GM11168 (cell line): ENCODE measurements around the gene WDR70.

ENCODE experiments used
- in situ Hi-C: fragments of 300-500 bp; cut with MboI; formaldehyde crosslinking; loops from one replicate; pipeline ENCODE4 v1.12.0; 2022; ENCODE audit warnings: low sequenced_read_pairs; ENCODE audit not compliant: unreplicated experiment

The WDR70 gene

DNA sequence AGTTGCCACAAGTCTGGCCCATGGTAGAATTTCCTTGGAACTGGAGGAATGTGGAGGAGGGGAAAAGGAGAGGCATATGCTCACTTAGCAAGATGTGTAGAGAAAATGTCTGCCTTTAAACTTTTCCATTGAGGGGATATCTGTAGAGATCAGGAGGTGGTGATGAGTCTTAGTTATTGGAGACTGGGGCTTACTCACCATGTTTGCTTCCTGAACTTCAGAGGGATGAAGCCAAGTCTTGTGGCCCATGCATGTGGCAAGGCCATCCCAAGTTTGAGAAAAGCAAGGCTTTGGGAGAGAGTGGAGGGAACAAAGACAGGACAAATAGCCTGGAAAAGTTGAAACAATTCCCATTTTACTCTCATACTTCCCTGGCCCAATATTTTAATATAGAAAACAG is 336.2 kb downstream of the WDR70 start:
- in situ Hi-C loops = no loop called here

DNA sequence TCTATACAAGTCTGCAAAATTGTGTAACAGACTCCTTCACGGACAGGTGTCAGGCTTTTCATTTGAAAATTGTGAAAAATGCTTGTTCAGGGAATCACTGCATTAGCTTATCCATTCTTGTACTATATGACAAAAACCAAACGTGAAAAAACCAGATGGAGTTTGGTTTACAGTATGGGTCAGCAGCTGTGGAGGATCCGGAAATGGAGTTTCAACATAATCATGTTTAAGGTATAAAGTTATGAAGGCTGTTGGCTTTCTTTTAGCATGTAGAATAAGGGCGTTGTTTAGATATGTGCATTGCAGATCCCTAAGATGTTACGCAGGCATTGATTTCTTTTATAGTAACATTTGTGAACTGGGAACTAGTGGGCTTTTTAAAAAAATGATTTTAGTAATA is 336.9 kb downstream of the WDR70 start:
- in situ Hi-C loops = no loop called here

DNA sequence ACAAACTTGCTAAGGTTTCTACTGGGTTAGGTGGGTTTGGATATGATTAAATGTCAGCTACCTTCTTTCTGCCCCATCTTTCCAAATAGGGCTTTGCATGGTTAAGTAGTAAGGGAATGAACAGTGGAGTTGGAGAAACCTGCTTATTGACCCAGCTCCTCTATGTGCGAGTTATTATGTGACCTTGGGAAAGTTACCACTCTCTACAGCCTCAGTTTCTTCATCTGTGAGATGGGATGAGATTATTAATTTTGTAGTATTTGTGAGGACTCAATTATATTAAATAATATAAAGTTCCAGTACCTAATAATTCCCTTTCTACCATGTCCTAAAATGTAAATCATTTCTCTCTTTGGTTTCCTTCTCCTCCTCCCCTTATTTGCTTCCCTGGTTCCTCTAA is 337.3 kb downstream of the WDR70 start:
- in situ Hi-C loops = no loop called here

- in situ Hi-C loops = no loop called here
Observed at GRCh38 chr5:37717276-37717612, 338.1 kb downstream of the WDR70 start.

- in situ Hi-C loops = no loop called here
Observed at GRCh38 chr5:37717613-37718431, 338.7 kb downstream of the WDR70 start.

- in situ Hi-C loops = no loop called here
Observed at GRCh38 chr5:37720550-37720952, 341.4 kb downstream of the WDR70 start.

DNA sequence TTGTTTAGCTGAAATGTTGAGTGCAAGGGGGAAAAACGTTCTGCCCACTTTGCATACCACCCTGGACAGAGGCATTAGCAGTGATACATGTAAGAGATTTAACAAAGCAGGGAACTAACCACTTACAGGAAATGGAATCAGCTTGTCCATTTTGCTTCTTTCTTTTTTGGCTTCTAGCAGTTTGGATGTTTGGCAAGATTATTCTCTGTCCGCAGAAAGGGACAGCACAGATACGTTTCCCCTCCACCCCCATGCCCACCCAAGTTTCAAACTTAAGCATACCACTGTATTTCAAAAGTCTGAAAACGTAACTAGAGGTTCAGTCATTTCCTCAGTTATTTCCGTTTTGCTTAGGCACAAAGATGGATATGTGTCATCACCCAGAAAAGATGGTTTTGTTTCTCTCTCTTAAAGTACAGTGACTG is 342.3 kb downstream of the WDR70 start:
- in situ Hi-C loops = no loop called here

GRCh38 chr5:37722236-37723161 is 343.4 kb downstream of the WDR70 start:
- in situ Hi-C loops = no loop called here

DNA sequence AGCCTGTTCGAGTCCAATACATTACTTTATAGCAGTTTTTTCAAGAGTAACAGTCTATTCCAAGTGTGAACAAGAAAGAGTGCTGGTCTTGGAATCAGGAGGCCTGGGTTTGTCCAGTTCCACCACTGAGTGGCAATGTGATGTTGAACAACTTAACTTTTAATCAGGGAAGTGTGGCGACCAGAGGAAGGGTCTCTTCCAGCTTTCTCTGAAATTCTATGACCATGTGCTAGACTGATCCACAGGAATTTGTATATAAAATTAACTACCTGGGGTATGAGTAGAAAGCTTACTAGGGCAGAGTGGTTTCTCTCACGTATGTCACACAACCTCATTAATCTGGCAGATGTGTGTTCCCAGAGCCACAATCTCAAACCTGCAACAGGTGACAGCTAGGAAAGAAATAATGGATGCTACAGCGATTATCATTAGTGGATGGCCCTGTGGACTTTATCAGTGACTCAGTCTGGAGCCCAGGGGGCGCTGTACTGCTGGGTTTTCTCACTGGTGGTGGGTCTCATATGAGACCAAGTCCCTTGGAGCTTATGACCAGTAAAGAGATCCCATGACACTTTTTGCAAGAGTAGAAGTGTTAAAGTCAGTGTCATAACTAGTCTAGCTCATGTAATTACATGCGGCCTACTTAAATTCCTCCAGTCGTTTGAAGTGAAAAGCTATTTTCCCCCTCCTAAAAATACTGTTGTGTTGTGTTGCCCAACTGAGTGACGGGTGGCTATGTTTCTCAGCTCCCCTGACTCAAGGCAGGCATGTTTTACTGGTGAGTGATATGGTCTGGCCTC is 344.2 kb downstream of the WDR70 start:
- in situ Hi-C loops = no loop called here

- in situ Hi-C loops = no loop called here
Observed at GRCh38 chr5:37724395-37725125, 345.4 kb downstream of the WDR70 start.

- in situ Hi-C loops = no loop called here
Observed at GRCh38 chr5:37725185-37725584, 346.1 kb downstream of the WDR70 start.

DNA sequence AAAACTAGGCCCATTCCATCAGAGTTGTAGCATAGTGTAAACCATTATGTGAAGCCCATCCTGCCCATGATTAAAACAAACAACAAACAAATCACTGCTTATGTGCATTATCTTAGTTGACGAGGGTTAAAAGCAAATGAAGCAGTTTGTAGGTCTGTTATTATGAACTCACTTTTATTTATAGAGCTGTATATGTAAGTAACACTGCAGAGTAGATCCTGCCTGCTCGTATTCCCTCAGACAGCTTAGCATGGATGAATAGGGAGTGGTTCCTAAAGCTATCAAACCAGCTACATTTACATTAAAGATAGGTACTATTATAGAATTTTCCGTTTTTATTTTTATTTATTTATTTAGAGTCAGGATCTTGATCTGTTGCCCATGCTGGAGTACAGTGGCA is 348.1 kb downstream of the WDR70 start:
- in situ Hi-C loops = no loop called here

- in situ Hi-C loops = no loop called here
Observed at GRCh38 chr5:37730896-37731455, 351.9 kb downstream of the WDR70 start.

DNA sequence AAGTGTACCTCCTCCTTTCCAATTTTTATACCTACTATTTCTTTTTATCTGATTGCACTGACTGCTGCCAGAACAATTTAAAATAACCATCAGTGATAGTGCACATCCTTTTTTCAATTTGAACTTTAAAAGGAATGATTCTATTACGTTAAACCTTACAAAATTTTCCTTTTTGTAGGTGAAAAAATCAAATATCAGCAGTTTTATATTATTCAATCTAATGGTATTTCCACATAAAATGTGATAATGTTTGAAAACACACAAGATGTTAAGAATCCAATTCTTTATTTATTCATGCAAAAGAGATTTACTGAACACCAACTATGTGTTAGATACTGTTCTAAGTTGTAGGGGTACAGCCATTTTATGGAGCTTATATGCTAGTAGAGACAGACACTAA is 355.0 kb downstream of the WDR70 start:
- in situ Hi-C loops = no loop called here

DNA sequence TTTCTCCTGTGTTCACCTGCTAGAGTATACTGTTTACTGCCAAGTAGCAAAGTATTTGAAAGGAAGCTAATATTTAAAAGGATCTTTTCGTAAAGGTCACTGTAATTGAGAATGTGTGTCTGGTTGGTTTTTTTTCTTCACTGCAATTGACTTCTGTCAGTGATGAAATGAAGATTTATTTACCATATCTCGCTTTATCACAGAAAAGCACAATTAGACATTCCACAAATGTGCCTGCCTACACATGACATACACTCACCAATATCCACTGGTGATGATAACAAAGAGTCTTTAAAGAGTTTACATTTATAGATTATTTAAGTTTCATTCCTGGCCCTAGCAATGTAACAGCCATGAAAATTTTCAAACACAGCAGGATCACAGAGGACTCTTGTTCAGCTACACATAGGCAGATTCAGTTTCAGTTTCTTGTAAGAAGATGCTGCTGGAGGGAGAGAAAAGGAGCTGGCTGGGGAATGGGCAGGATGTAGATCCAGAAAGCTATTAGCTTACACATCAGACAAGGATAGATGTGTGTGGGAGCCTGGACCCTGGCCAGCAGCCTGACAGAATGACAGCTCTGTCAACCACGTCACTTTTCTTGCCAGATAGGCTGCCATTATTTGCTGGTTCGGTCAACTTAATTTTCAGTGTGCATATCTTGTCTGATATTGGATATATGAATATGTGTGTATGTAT is 356.7 kb downstream of the WDR70 start:
- in situ Hi-C loops = no loop called here

- in situ Hi-C loops = no loop called here
Observed at GRCh38 chr5:37736397-37736796, 357.3 kb downstream of the WDR70 start.

DNA sequence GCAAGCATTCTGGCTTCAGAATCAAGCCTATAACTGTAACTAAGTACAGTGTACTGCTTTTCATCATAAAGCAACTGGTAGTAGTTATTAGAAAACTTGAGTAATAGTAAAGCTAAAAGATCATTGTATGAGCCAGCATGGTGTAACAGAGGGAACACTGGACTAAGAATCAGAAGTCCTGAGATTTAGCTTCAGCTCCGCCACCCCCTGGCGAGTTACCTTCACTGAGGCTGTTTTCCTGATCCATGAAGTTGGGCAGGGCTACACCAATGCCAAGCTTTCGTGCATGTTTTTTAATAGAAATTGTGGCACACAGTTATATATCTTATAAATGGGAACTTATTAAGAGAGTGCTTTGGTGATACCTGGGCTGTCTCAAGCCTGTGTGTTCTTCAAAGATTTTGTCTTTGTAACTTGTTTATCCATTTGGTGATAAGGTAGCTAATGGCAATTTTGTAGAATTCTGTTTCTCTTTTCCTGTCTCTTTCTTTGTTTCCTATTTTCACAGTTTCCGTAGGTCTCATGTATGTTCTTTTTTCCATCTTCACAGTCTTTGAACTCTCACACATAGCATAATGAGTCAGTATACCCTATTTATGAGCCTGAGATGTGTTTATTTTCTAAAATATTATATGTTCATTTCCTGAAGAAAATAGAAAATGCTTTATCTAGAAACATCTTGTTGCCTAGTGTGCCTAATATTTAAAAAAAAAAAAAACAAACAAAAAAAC is 358.4 kb downstream of the WDR70 start:
- in situ Hi-C loops = no loop called here

DNA sequence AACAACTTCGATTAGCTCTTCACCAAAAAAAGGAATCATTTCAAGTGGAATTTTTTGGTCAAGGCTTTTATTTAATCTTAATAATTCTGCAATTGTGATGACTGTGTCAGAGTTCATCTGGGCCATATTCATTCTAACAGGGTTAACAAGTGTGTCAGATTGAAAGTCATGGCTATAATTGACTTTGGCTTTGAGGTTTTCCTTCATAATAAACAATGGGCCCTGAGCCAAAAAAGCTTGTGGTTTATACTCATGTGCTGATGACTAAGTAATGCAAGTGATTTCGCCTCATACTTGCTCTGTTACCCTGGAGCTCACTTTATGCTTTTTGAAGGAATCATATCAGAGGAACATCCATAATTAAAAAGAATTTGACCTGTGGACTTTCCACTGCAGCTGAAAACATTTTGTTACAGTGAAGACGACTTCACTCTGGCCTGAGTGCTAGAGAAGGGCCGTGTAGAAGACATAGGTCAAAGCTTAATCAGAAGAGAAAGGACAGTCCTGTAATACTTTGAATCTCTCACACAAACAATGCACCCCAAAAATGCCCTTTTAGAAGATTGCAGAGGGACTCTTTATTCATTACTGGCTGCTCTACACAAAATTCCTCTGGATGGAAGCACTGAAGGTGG is 359.1 kb downstream of the WDR70 start:
- in situ Hi-C loops = no loop called here
